K562 (cell line): ENCODE data around the gene BBLN. TPM values are rescaled to one million over a fixed set of nuclear protein-coding genes. Genes with fewer than 3 reads are reported as not detected.

Experiments
- BRD9 ChIP-seq: fragments of 450-650 bp; IDR thresholded peaks from 2 replicates; pipeline ENCODE4 v1.6.1; 2018; ENCODE audit warnings: low read depth; ENCODE audit not compliant: partially characterized antibody
- CBX1 ChIP-seq: sonication (generic); IDR thresholded peaks from 2 replicates; pipeline ENCODE4 v1.6.1; 2016; ENCODE audit warnings: antibody characterized with exemption, low read depth, mild to moderate bottlenecking
- ELK1 ChIP-seq: sonication (generic); formaldehyde crosslinking; IDR thresholded peaks from 2 replicates; pipeline ENCODE4 v1.8.1; 2022; ENCODE audit warnings: missing genetic modification reagents
- IRF1 ChIP-seq: sonication (generic); formaldehyde crosslinking; IDR thresholded peaks from 2 replicates; pipeline ENCODE4 v1.8.0; 2022; ENCODE audit warnings: missing genetic modification reagents, mild to moderate bottlenecking, borderline replicate concordance
- LEF1 ChIP-seq: fragments of 450-650 bp; IDR thresholded peaks from 2 replicates; pipeline ENCODE4 v1.6.1; 2016; ENCODE audit warnings: mild to moderate bottlenecking
- MLX ChIP-seq, 2 experiments: fragments of 450-650 bp in 1 of 2; sonication (generic) in 1 of 2; formaldehyde crosslinking; conservative IDR thresholded peaks; 2 replicates each; pipeline versions ENCODE4 v1.4.0 to v1.8.1; 2020 to 2022; ENCODE audit warnings: mild to moderate bottlenecking in 1 of 2, missing genetic modification reagents in 1 of 2
- MXD1 ChIP-seq: fragments of 250-450 bp; sonication (Bioruptor Pico); IDR thresholded peaks from 2 replicates; pipeline ENCODE4 v1.8.0; 2021; ENCODE audit warnings: borderline replicate concordance, mild to moderate bottlenecking, moderate library complexity; ENCODE audit not compliant: poor library complexity, severe bottlenecking
- PHF20 ChIP-seq: fragments of 450-650 bp; IDR thresholded peaks from 2 replicates; pipeline ENCODE4 v1.6.1; 2018; ENCODE audit not compliant: partially characterized antibody
- POU5F1 ChIP-seq: fragments of 150-350 bp; IDR thresholded peaks from 2 replicates; pipeline ENCODE4 v1.6.1; 2014; ENCODE audit warnings: borderline replicate concordance, low read length, low read depth, mild to moderate bottlenecking; ENCODE audit not compliant: partially characterized antibody
- RBBP5 ChIP-seq: fragments of 200-600 bp; sonication (generic); IDR thresholded peaks from 2 replicates; pipeline ENCODE4 v1.6.1; 2012; ENCODE audit warnings: borderline replicate concordance, mild to moderate bottlenecking, low read length, control low read depth, inconsistent platforms; ENCODE audit not compliant: insufficient read depth, poor library complexity, severe bottlenecking
- RNF219 ChIP-seq: fragments of 250-450 bp; sonication (Bioruptor Pico); IDR thresholded peaks from 2 replicates; pipeline ENCODE4 v1.5.0; 2022; ENCODE audit warnings: mild to moderate bottlenecking
- SAFB ChIP-seq: fragments of 200-400 bp; formaldehyde crosslinking; IDR thresholded peaks from 2 replicates; pipeline ENCODE4 v1.6.1; 2017; ENCODE audit warnings: low read depth, low read length, borderline replicate concordance
- SMAD2 ChIP-seq: fragments of 150-350 bp; IDR thresholded peaks from 2 replicates; pipeline ENCODE4 v1.6.1; 2014; ENCODE audit warnings: low read depth, mild to moderate bottlenecking, low read length
- SREBF1 ChIP-seq: fragments of 150-350 bp; IDR thresholded peaks from 2 replicates; pipeline ENCODE4 v1.6.1; 2014; ENCODE audit warnings: antibody characterized with exemption, low read depth, low read length, borderline replicate concordance
- TAF1 ChIP-seq: IDR thresholded peaks from 2 replicates; pipeline ENCODE4 v1.6.1; 2011; ENCODE audit warnings: mild to moderate bottlenecking, low read length, moderate library complexity; ENCODE audit not compliant: insufficient read depth, control insufficient read depth, severe bottlenecking; ENCODE audit errors: extremely low read depth
- TCF7L2 ChIP-seq: fragments of 150-350 bp; IDR thresholded peaks from 2 replicates; pipeline ENCODE4 v1.6.1; 2016; ENCODE audit warnings: low read depth, mild to moderate bottlenecking, low read length, moderate library complexity
- TOE1 ChIP-seq, 2 experiments: fragments of 450-650 bp in 1 of 2; sonication (generic) in 1 of 2; formaldehyde crosslinking in 1 of 2; IDR thresholded peaks; 2 replicates each; pipeline versions ENCODE4 v1.7.1 to v1.8.0; 2016 to 2022; ENCODE audit warnings: borderline replicate concordance in 2 of 2, mild to moderate bottlenecking in 2 of 2, antibody characterized with exemption in 1 of 2, inconsistent platforms in 1 of 2, low read depth in 1 of 2, missing genetic modification reagents in 1 of 2, moderate library complexity in 1 of 2
- YBX1 ChIP-seq: fragments of 450-650 bp; IDR thresholded peaks from 2 replicates; pipeline ENCODE4 v1.7.1; 2016; ENCODE audit warnings: mild to moderate bottlenecking
- ZBTB17 ChIP-seq: fragments of 450-650 bp; formaldehyde crosslinking; IDR thresholded peaks from 2 replicates; pipeline ENCODE4 v1.4.0; 2020; ENCODE audit warnings: mild to moderate bottlenecking
- ZNF699 ChIP-seq: fragments of 250-450 bp; sonication (Bioruptor Pico); IDR thresholded peaks from 2 replicates; pipeline ENCODE4 v1.8.0; 2021; ENCODE audit warnings: mild to moderate bottlenecking, moderate library complexity; ENCODE audit not compliant: insufficient replicate concordance
- polyA plus RNA-seq, 8 experiments: library from polyadenylated mRNA; depleted of rRNA in 4 of 8; stranded (reverse) in 5 of 8; unstranded in 3 of 8; fragments of >200 nt; fragmentation: Nextera tagmentation in 2 of 8; fragmentation: Illumina TruSeq in 1 of 8; extraction: Ambion mirVana in 2 of 8; extraction: Trizol in 1 of 8; gene quantifications; 2 replicates each; pipeline versions ENCODE4 v1.2.1 to v1.2.3, GENCODE V29; 2011 to 2014; ENCODE audit warnings: inconsistent platforms in 1 of 8, missing spikeins in 1 of 8
- total RNA-seq, 7 experiments: library from RNA; depleted of rRNA in 6 of 7; stranded (reverse); fragments of >200 nt in 6 of 7; fragmentation: Illumina TruSeq in 2 of 7; extraction: Trizol in 2 of 7; gene quantifications; 2 replicates each; pipeline versions ENCODE4 v1.2.1 to v1.2.3, GENCODE V29; 2011 to 2021; ENCODE audit warnings: low replicate concordance in 1 of 7

Gene BBLN
- total and polyA plus RNA-seq, 9 of the 15 experiments (the other 6 are each of a cell fraction or from before 2014, with no cell fraction given): 4.2 to 331 (median 87.1) TPM

- TF ChIP-seq TOE1 (IDR thresholded peaks at IDR 0.05; ENCODE audit: borderline replicate concordance): no peak
- no peak for TF ChIP-seq TOE1 (CRISPR knock-in tag; IDR thresholded peaks at IDR 0.05; ENCODE audit: borderline replicate concordance, low read depth)
- TF ChIP-seq ZNF699: no peak
- TF ChIP-seq RNF219 (CRISPR knock-in tag): no peak
- TF ChIP-seq TAF1: no peak
- no peak for TF ChIP-seq YBX1
- no peak for TF ChIP-seq SMAD2
- TF ChIP-seq MXD1: no peak
- TF ChIP-seq CBX1: no peak
- TF ChIP-seq ELK1: no peak
- peak; percentile 22 for TF ChIP-seq RBBP5
- TF ChIP-seq LEF1: no peak
- TF ChIP-seq TCF7L2: no peak
- no peak for TF ChIP-seq SREBF1
- TF ChIP-seq IRF1 (CRISPR knock-in tag): no peak
- TF ChIP-seq ZBTB17 (CRISPR knock-in tag): peak; percentile 68
- no peak for TF ChIP-seq SAFB
- no peak for TF ChIP-seq PHF20
- peak in 1 of 2 experiments; percentile 81; a peak in 2 of 4 replicates for TF ChIP-seq MLX (CRISPR knock-in tag; conservative IDR thresholded peaks at IDR 0.05)
- peak; percentile 53 for TF ChIP-seq BRD9
- no peak for TF ChIP-seq POU5F1
Observed at GRCh38 chr9:128203707-128204551, 43.9 kb downstream of the BBLN start (continued).
